ENCODE results near the gene USP28.
"Not testable (repeated sequence)": the region's sequence is repeated elsewhere in the genome, so short reads cannot be mapped to it uniquely, and the experiment has no call there.

The USP28 gene

GRCh38 chr11:113838005-113838404, 37.4 kb downstream of the USP28 start:
- in situ Hi-C loops (cut with MboI; ENCODE audit: low sequenced_read_pairs): no loop called here

- in situ Hi-C loops (cut with MboI; ENCODE audit: low sequenced_read_pairs): no loop called here
Measured at GRCh38 chr11:113835306-113835705, 40.1 kb downstream of the USP28 start.

DNA sequence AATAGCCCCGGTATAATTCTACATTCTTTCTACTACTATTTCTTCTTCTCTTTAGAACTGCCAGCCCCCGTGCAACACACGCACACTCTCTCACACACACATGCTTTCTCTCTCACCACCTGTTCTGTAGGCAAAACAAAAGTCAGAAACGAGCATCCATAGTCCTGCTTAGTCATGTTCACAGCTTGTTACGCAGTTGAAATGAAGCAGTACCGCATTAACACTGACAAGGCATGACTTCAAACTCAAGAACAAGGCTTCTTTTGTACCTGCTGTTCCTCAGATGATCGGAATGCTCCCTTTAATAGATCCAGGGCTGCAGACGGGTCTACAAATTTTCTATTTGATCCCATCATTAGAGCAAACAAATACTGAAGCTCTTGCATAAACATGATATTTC, 42.2 kb downstream of the USP28 start:
- in situ Hi-C loops (cut with MboI; ENCODE audit: low sequenced_read_pairs): no loop called here

GRCh38 chr11:113831314-113831713, 44.1 kb downstream of the USP28 start:
- in situ Hi-C loops (cut with MboI; ENCODE audit: low sequenced_read_pairs): no loop called here

GRCh38 chr11:113829751-113830150, 45.6 kb downstream of the USP28 start:
- in situ Hi-C loops (cut with MboI; ENCODE audit: low sequenced_read_pairs): no loop called here

DNA sequence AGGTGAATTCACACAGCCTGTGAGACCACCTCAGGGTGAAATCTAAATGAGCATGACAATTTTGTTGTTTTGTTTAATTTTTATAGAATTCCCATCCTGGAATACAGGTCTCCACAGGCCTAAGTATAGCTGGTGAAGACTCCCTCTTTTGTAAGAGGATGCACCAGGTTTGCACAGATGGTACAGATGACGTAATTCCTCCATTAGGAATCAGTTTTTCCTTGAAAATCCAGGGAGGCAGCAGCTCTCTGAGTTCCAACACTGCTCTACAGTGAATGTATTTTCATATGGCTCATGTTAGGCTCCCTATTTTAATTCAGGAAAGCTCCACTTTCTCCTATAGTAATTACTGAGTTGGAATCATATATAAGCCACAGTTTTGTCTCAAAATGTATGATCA, 47.2 kb downstream of the USP28 start:
- in situ Hi-C loops (cut with MboI; ENCODE audit: low sequenced_read_pairs): no loop called here

- in situ Hi-C loops (cut with MboI; ENCODE audit: low sequenced_read_pairs): no loop called here
Measured at GRCh38 chr11:113827477-113827876, 47.9 kb downstream of the USP28 start.

DNA sequence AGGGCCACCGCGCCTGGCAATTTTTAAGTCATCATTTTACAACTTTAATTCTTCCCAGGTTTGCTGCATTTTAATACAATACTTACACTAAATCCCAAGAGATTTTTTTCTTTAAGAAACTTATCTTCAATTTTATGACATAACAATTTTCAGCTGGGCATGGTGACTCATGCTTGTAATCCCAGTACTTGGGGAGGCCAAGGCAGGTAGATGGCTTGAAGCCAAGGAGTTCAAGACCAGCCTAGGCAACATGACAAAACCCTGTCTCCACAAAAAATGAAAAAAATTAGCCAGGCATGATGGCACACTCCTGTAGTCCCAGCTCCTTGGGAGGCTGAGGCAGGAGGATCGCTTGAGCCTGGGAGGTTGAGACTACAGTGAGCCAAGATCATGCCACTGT, 56.9 kb downstream of the USP28 start:
- in situ Hi-C loops (cut with MboI; ENCODE audit: low sequenced_read_pairs): no loop called here

DNA sequence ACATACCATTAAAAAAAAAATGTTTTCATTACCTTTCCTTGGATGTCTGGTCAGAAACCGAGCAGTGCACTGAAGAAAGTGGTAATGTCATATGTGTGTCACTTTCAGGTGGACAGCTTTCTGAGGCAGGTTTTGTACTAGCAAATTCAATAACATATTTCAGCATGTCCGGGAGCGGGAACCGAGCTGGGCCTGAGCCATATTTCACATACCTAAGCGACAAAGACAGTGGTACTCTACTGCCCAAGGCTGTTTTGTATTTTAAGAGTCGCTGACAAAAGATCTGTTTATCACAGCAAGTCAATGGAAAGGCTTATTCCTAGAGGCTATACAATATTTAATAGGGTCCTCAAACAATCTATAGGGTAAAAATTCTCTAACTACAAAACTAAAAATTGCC, 57.7 kb downstream of the USP28 start:
- in situ Hi-C loops (cut with MboI; ENCODE audit: low sequenced_read_pairs): no loop called here

DNA sequence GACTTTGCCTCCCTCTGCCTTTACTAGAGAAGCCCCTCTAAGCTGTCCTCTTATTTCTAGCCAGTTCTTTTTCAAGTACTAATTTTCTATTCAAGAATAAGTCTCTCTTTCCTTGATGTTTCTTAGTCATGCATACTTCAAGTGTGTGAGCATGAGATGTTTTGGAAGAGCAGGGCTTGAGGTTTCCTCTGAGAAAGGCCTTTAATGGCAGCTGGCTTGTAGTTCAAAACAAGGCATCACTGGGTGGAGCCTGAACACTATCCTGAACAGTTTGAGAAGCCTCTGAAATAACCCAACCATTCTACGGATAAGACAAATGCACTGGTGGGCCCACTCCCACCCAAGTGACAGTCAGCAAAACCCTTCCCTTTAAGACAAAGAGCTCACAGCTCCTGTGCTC, 58.2 kb downstream of the USP28 start:
- in situ Hi-C loops (cut with MboI; ENCODE audit: low sequenced_read_pairs): no loop called here

DNA sequence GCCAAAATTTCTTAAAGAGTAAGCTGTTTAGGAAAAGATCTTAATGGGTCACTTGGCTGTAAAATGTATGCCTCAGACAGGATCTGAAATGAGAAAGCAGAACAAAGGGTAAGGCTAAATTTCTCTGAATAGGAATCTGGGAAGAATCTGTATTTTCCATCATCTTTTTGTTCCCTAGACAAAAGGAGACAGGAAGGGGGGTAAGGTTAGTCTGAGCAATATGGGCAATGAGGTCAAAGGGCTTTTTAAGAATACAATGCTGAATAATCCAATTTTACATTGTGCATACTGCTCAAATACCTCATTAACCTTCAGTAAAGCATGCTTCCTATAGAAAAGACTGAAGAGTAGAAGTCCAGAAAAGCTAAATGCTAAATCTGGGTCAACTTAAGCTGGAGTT, 61.2 kb downstream of the USP28 start:
- in situ Hi-C loops (cut with MboI; ENCODE audit: low sequenced_read_pairs): no loop called here

DNA sequence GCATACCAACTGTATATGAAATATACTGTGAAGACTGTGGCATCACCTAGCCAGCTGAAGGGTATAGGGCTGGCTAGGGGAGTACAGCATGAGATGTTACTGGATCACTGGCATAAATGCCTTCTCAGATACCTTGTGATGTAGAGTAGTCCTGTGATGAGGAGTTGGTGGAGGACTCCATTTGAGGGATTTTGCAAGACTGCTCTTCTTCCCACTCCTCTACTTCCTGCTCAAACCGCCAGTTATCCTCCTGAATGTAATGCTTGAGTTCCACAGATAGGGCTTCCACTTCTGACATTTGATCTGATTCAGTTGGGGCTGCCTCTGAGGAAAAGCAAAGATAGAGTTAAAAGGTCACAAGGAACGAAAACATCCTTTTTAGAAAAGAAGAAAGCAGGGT, 66.4 kb downstream of the USP28 start:
- in situ Hi-C loops (cut with MboI; ENCODE audit: low sequenced_read_pairs): no loop called here

DNA sequence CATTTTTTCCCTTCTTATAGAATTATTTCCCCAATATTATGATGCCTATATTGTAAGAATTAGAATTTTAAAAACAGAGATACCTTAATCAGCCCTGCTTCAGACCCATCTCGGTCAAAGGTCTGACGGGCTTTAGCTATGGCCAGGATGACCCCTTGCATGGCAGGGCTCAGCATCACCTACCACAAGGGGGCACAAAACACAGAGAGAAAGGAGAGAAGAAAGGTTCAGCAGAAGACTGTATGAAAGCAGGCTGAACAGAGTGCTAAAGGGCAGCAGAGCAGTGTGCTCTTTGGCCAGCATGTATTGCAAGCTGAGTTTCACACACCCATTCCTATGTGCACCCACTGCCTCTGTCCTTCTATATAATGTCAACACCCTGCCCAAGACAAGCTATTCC, 69.0 kb downstream of the USP28 start:
- in situ Hi-C loops (cut with MboI; ENCODE audit: low sequenced_read_pairs): no loop called here

DNA sequence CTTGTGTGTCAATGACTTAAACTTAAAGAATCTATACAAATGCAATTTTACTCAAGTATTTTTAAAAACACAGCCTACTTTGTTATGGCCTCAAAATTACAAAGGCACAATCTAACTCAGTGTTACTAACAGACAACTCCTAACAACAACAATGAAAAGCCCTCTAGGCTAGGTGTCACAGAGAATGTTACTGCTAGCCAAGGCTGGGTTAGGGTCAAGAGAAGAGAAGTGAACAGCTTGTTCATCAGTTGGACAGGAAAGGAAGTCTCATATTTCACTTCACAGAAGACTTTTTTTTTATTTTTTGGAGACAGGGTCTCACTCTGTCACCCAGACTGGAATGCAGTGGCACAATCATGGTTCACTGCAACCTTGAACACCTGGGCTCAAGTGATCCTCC, 69.7 kb downstream of the USP28 start:
- in situ Hi-C loops (cut with MboI; ENCODE audit: low sequenced_read_pairs): no loop called here

GRCh38 chr11:113802621-113803020, 72.8 kb downstream of the USP28 start:
- in situ Hi-C loops (cut with MboI; ENCODE audit: low sequenced_read_pairs): no loop called here

GRCh38 chr11:113796663-113797259, 78.6 kb downstream of the USP28 start:
- in situ Hi-C loops (cut with MboI; ENCODE audit: low sequenced_read_pairs): no loop called here

- in situ Hi-C loops (cut with MboI; ENCODE audit: low sequenced_read_pairs): no loop called here
Measured at GRCh38 chr11:113789675-113790320, 85.6 kb downstream of the USP28 start.

- in situ Hi-C loops (cut with MboI; ENCODE audit: low sequenced_read_pairs): not testable (repeated sequence)
Measured at GRCh38 chr11:113789016-113789415, 86.4 kb downstream of the USP28 start.

GRCh38 chr11:113782134-113782533, 93.2 kb downstream of the USP28 start:
- in situ Hi-C loops (cut with MboI; ENCODE audit: low sequenced_read_pairs): no loop called here

DNA sequence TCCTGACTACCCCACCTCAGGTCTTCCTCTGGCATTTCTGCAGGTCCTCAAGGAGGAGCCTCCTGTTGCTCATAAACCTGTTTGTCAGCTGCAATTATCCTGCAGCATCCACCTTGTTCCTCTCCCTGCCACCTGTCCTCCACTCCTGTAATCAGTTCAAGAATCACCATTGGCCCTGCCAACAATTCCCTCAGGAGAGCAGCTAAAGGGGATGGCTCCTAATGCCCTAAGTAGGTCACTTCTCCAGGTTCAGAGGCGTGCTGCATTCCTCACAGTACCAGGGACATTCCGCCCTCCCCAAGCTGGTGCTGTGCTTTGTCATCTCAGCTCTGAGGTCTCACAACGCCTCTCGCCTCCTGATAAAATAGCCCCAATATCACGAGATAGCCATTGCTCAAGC, 93.7 kb downstream of the USP28 start:
- in situ Hi-C loops (cut with MboI; ENCODE audit: low sequenced_read_pairs): no loop called here

GRCh38 chr11:113779496-113779895, 95.9 kb downstream of the USP28 start, which contains the start of gene CLDN25:
Gene CLDN25, plus strand, starts transcription at chr11:113779796. Its CDS starts 0 bp downstream, at chr11:113779796.
- in situ Hi-C loops (cut with MboI; ENCODE audit: low sequenced_read_pairs): no loop called here

- in situ Hi-C loops (cut with MboI; ENCODE audit: low sequenced_read_pairs): no loop called here
Measured at GRCh38 chr11:113778111-113778910, 97.1 kb downstream of the USP28 start.
